IMR-90 (cell line): ENCODE data around the gene CCM2.

Experiments used
- BHLHE40 ChIP-seq: fragments of 150-350 bp; IDR thresholded peaks from 2 replicates; pipeline ENCODE4 v1.6.1; 2016; ENCODE audit warnings: mild to moderate bottlenecking, low read depth, low read length
- CEBPB ChIP-seq: IDR thresholded peaks from 2 replicates; pipeline ENCODE4 v1.6.1; 2012; ENCODE audit warnings: low read depth, low read length, improper control_type of control experiment
- CHD1 ChIP-seq: IDR thresholded peaks from 2 replicates; pipeline ENCODE4 v1.6.1; 2012; ENCODE audit warnings: low read depth, low read length, improper control_type of control experiment
- CTCF ChIP-seq: conservative IDR thresholded peaks from 2 replicates; pipeline ENCODE4 v1.5.1; 2012; ENCODE audit warnings: mild to moderate bottlenecking, low read depth, low read length, improper control_type of control experiment
- ELK1 ChIP-seq: fragments of 150-350 bp; IDR thresholded peaks from 2 replicates; pipeline ENCODE4 v1.6.1; 2016; ENCODE audit warnings: low read depth, mild to moderate bottlenecking, low read length, moderate library complexity, borderline replicate concordance
- FOS ChIP-seq: fragments of 150-350 bp; IDR thresholded peaks from 2 replicates; pipeline ENCODE4 v1.6.1; 2016; ENCODE audit warnings: low read depth, low read length
- MAFK ChIP-seq: IDR thresholded peaks from 2 replicates; pipeline ENCODE4 v1.6.1; 2012; ENCODE audit warnings: low read depth, low read length, improper control_type of control experiment
- MXI1 ChIP-seq: IDR thresholded peaks from 2 replicates; pipeline ENCODE4 v1.6.1; 2012; ENCODE audit warnings: low read depth, mild to moderate bottlenecking, low read length, moderate library complexity, borderline replicate concordance
- NFE2L2 ChIP-seq: fragments of 150-350 bp; IDR thresholded peaks from 2 replicates; pipeline ENCODE4 v1.6.1; 2016; ENCODE audit warnings: low read depth, mild to moderate bottlenecking, low read length
- POLR2A ChIP-seq: IDR thresholded peaks from 2 replicates; pipeline ENCODE4 v1.6.1; 2012; ENCODE audit warnings: mild to moderate bottlenecking, low read depth, low read length
- RCOR1 ChIP-seq: IDR thresholded peaks from 2 replicates; pipeline ENCODE4 v1.6.1; 2012; ENCODE audit warnings: mild to moderate bottlenecking, low read length, improper control_type of control experiment; ENCODE audit not compliant: insufficient replicate concordance
- RFX5 ChIP-seq: IDR thresholded peaks from 2 replicates; pipeline ENCODE4 v1.8.0; 2012; ENCODE audit warnings: low read depth, mild to moderate bottlenecking, low read length, moderate library complexity
- USF2 ChIP-seq: fragments of 150-350 bp; IDR thresholded peaks from 2 replicates; pipeline ENCODE4 v1.6.1; 2017; ENCODE audit warnings: mild to moderate bottlenecking, antibody characterized with exemption, low read length, low read depth

- no peak for TF ChIP-seq RFX5
- no peak for TF ChIP-seq CTCF
- no peak for TF ChIP-seq NFE2L2
- no peak for TF ChIP-seq CEBPB
- no peak for TF ChIP-seq RCOR1
- no peak for TF ChIP-seq BHLHE40
- TF ChIP-seq MXI1: no peak
- no peak for TF ChIP-seq MAFK
- no peak for TF ChIP-seq POLR2A
- no peak for TF ChIP-seq ELK1
- no peak for TF ChIP-seq FOS
- no peak for TF ChIP-seq CHD1
- no peak for TF ChIP-seq USF2
Measured at GRCh38 chr7:44971188-44971901, 28.7 kb upstream of the CCM2 start.
